SU-DHL-6 (cell line): ENCODE data around the gene MYH15.

Experiments
- H2AFZ ChIP-seq: fragments of 200-600 bp; sonication (generic); 2 replicates; pipeline ENCODE4 v1.6.1; 2014; ENCODE audit warnings: low read depth, mild to moderate bottlenecking, moderate library complexity, mixed read lengths, antibody characterized with exemption, low read length; ENCODE audit not compliant: severe bottlenecking
- H3F3A ChIP-seq: fragments of 200-600 bp; shearing (Covaris generic); 2 replicates; pipeline ENCODE4 v1.6.0; 2016; ENCODE audit warnings: antibody characterized with exemption, mild to moderate bottlenecking; ENCODE audit not compliant: insufficient read depth
- H3K27ac ChIP-seq: fragments of 200-600 bp; sonication (generic); 2 replicates; pipeline ENCODE4 v1.5.1; 2016; ENCODE audit warnings: low read depth, mild to moderate bottlenecking, low read length, moderate library complexity, mixed read lengths
- H3K27me3 ChIP-seq: fragments of 200-600 bp; sonication (generic), shearing (Covaris generic); 2 replicates; pipeline ENCODE4 v1.6.0; 2014; ENCODE audit warnings: mild to moderate bottlenecking, low read length
- H3K36me3 ChIP-seq: fragments of 200-600 bp; sonication (generic); 2 replicates; pipeline ENCODE4 v1.6.1; 2014; ENCODE audit warnings: mild to moderate bottlenecking, low read length, mixed read lengths
- H3K4me2 ChIP-seq: fragments of 300-600, 200-600 bp; shearing (Covaris generic), sonication (generic); 2 replicates; pipeline ENCODE4 v1.6.0; 2014; ENCODE audit warnings: low read length, low read depth, mild to moderate bottlenecking; ENCODE audit not compliant: poor library complexity, severe bottlenecking
- H3K4me3 ChIP-seq: fragments of 200-600 bp; sonication (generic); 2 replicates; pipeline ENCODE4 v1.5.1; 2014; ENCODE audit warnings: antibody characterized with exemption, low read length, mild to moderate bottlenecking, mixed read lengths; ENCODE audit not compliant: insufficient read depth, poor library complexity, severe bottlenecking
- H3K79me2 ChIP-seq: fragments of 200-600 bp; sonication (generic); 2 replicates; pipeline ENCODE4 v1.6.1; 2014; ENCODE audit warnings: mild to moderate bottlenecking, low read length, moderate library complexity; ENCODE audit not compliant: insufficient read depth
- H3K9ac ChIP-seq: fragments of 200-600 bp; sonication (generic); 2 replicates; pipeline ENCODE4 v1.7.0; 2014; ENCODE audit warnings: mild to moderate bottlenecking, low read length
- H3K9me2 ChIP-seq: fragments of 200-600 bp; sonication (generic); replicated peaks from 2 replicates; pipeline ENCODE4 v1.6.1; 2014; ENCODE audit warnings: low read length; ENCODE audit not compliant: insufficient read depth
- H3K9me3 ChIP-seq: fragments of 200-600 bp; sonication (generic); 2 replicates; pipeline ENCODE4 v1.6.1; 2014; ENCODE audit warnings: low read length, mixed read lengths; ENCODE audit not compliant: insufficient read depth
- H4K20me1 ChIP-seq: fragments of 200-600 bp; sonication (generic); 2 replicates; pipeline ENCODE4 v1.6.1; 2014; ENCODE audit warnings: low read depth, mild to moderate bottlenecking, antibody characterized with exemption, low read length, moderate library complexity, mixed read lengths
- CTCF ChIP-seq: fragments of 200-600 bp; sonication (generic); IDR thresholded peaks from one replicate; pipeline ENCODE4 v1.5.1; 2017; ENCODE audit warnings: antibody characterized with exemption, mild to moderate bottlenecking, low read length, moderate library complexity; ENCODE audit not compliant: insufficient read depth, poor library complexity, severe bottlenecking
- EZH2phosphoT487 ChIP-seq: fragments of 200-600 bp; sonication (generic), shearing (Covaris generic); conservative IDR thresholded peaks from 2 replicates; pipeline ENCODE4 v1.6.1; 2018; ENCODE audit warnings: mild to moderate bottlenecking, antibody characterized with exemption, low read length, moderate library complexity, mixed read lengths

The MYH15 gene

GRCh38 chr3:108513961-108514360 is 3.6 kb upstream of the MYH15 start:
- no peak overlapping the region for H3K4me2 ChIP-seq
- TF ChIP-seq CTCF (no peak), EZH2phosphoT487 (no peak)
- no peaks in the 10 kb centered on the region for H3K79me2 ChIP-seq
- H3K9me3 ChIP-seq: no peaks in the 10 kb centered on the region
- no peaks in the 10 kb centered on the region for H4K20me1 ChIP-seq
- no peak overlapping the region for H3K4me3 ChIP-seq
- H3F3A ChIP-seq: no peaks in the 10 kb centered on the region
- no peak overlapping the region for H3K9ac ChIP-seq
- H2AFZ ChIP-seq: no peak overlapping the region
- no peaks in the 10 kb centered on the region for H3K36me3 ChIP-seq
- H3K9me2 ChIP-seq: no peaks in the 10 kb centered on the region
- no peak overlapping the region for H3K27ac ChIP-seq
- H3K27me3 ChIP-seq: no peaks in the 10 kb centered on the region

GRCh38 chr3:108512671-108513070 is 2.3 kb upstream of the MYH15 start:
- H4K20me1 ChIP-seq: no peaks in the 10 kb centered on the region
- H3K36me3 ChIP-seq: no peaks in the 10 kb centered on the region
- no peak overlapping the region for H2AFZ ChIP-seq
- no peak overlapping the region for H3K27ac ChIP-seq
- H3K27me3 ChIP-seq: no peaks in the 10 kb centered on the region
- no peak overlapping the region for H3K9ac ChIP-seq
- TF ChIP-seq EZH2phosphoT487 (no peak), CTCF (no peak)
- H3K4me3 ChIP-seq: no peak overlapping the region
- H3F3A ChIP-seq: no peaks in the 10 kb centered on the region
- H3K4me2 ChIP-seq: no peak overlapping the region
- H3K9me2 ChIP-seq: no peaks in the 10 kb centered on the region
- H3K9me3 ChIP-seq: no peaks in the 10 kb centered on the region
- no peaks in the 10 kb centered on the region for H3K79me2 ChIP-seq

- no peak overlapping the region for H3K27ac ChIP-seq
- no peaks in the 10 kb centered on the region for H3F3A ChIP-seq
- no peaks in the 10 kb centered on the region for H4K20me1 ChIP-seq
- no peak overlapping the region for H3K9ac ChIP-seq
- no peak overlapping the region for H3K4me2 ChIP-seq
- TF ChIP-seq EZH2phosphoT487 (no peak), CTCF (no peak)
- no peaks in the 10 kb centered on the region for H3K79me2 ChIP-seq
- no peaks in the 10 kb centered on the region for H3K27me3 ChIP-seq
- no peaks in the 10 kb centered on the region for H3K9me3 ChIP-seq
- no peaks in the 10 kb centered on the region for H3K36me3 ChIP-seq
- no peaks in the 10 kb centered on the region for H3K9me2 ChIP-seq
- no peak overlapping the region for H2AFZ ChIP-seq
- no peak overlapping the region for H3K4me3 ChIP-seq
Observed at GRCh38 chr3:108511490-108511889, 1.1 kb upstream of the MYH15 start.

- H3K4me3 ChIP-seq: no peak overlapping the region
- no peak overlapping the region for H3K4me2 ChIP-seq
- H3K9ac ChIP-seq: no peak overlapping the region
- TF ChIP-seq CTCF: no peak
- no peak for TF ChIP-seq EZH2phosphoT487
- no peak overlapping the region for H2AFZ ChIP-seq
- H4K20me1 ChIP-seq: no peaks in the 10 kb centered on the region
- no peaks in the 10 kb centered on the region for H3K36me3 ChIP-seq
- H3K27me3 ChIP-seq: no peaks in the 10 kb centered on the region
- H3K9me3 ChIP-seq: no peaks in the 10 kb centered on the region
- H3K9me2 ChIP-seq: no peaks in the 10 kb centered on the region
- H3F3A ChIP-seq: no peaks in the 10 kb centered on the region
- no peak overlapping the region for H3K27ac ChIP-seq
- no peaks in the 10 kb centered on the region for H3K79me2 ChIP-seq
Observed at GRCh38 chr3:108511055-108511454, 659 bp upstream of the MYH15 start.
